ENCODE data around the gene TTC39C.

Gene TTC39C

GRCh38 chr18:24083550-24083949 is 69.0 kb downstream of the TTC39C start:
- H3K4me2 ChIP-seq (ENCODE audit: low read length): no peak overlapping the region
- H3K79me2 ChIP-seq (ENCODE audit: low read length): 0 out of 2 replicates have a peak, but pooled peaks cover 2% of the 10 kb centered on the region
- H3K27me3 ChIP-seq (ENCODE audit: low read depth, low read length): no peaks in the 10 kb centered on the region
- H3K9ac ChIP-seq (ENCODE audit: low read length): no peak overlapping the region
- H3K4me1 ChIP-seq (ENCODE audit: low read length): no peaks in the 10 kb centered on the region
- no peak overlapping the region for H3K4me3 ChIP-seq (ENCODE audit: low read length)
- no peaks in the 10 kb centered on the region for H3K9me3 ChIP-seq (ENCODE audit: insufficient read depth, low read length)
- no peaks in the 10 kb centered on the region for H4K20me1 ChIP-seq (ENCODE audit: insufficient read depth, low read length)
- H2AFZ ChIP-seq (ENCODE audit: low read depth, low read length): no peak overlapping the region
- TF ChIP-seq CTCF (IDR thresholded peaks at IDR 0.05; ENCODE audit: low read depth, low read length): no peak
- no peak overlapping the region for H3K27ac ChIP-seq (ENCODE audit: low read length)
- peaks cover 29% of the 10 kb centered on the region for H3K36me3 ChIP-seq (replicated peaks; ENCODE audit: low read depth, low read length)

- no peaks in the 10 kb centered on the region for H3K9me3 ChIP-seq (ENCODE audit: insufficient read depth, low read length)
- H3K79me2 ChIP-seq (ENCODE audit: low read length): 0 out of 2 replicates have a peak, but pooled peaks cover 4% of the 10 kb centered on the region
- H3K4me1 ChIP-seq (ENCODE audit: low read length): no peaks in the 10 kb centered on the region
- no peak overlapping the region for H3K4me3 ChIP-seq (ENCODE audit: low read length)
- H4K20me1 ChIP-seq (ENCODE audit: insufficient read depth, low read length): no peaks in the 10 kb centered on the region
- no peak overlapping the region for H3K4me2 ChIP-seq (ENCODE audit: low read length)
- no peaks in the 10 kb centered on the region for H3K27me3 ChIP-seq (ENCODE audit: low read depth, low read length)
- TF ChIP-seq EZH2phosphoT487 (IDR thresholded peaks at IDR 0.05; ENCODE audit: low read depth) (no peak), CTCF (IDR thresholded peaks at IDR 0.05; ENCODE audit: low read depth, low read length) (no peak)
- no peak overlapping the region for H2AFZ ChIP-seq (ENCODE audit: low read depth, low read length)
- H3K36me3 ChIP-seq (replicated peaks; ENCODE audit: low read depth, low read length): peaks cover 24% of the 10 kb centered on the region
- H3K27ac ChIP-seq (ENCODE audit: low read length): no peak overlapping the region
- H3K9ac ChIP-seq (ENCODE audit: low read length): no peak overlapping the region
Measured at GRCh38 chr18:24086082-24086481, 71.5 kb downstream of the TTC39C start.

- Histone ChIP-seq H3K4me3 (ENCODE audit: low read length) (no peak overlapping the region), H3K9me3 (ENCODE audit: insufficient read depth, low read length) (no peaks in the 10 kb centered on the region), H3K27ac (ENCODE audit: low read length) (no peak overlapping the region), H4K20me1 (ENCODE audit: insufficient read depth, low read length) (no peaks in the 10 kb centered on the region), H3K9ac (ENCODE audit: low read length) (no peak overlapping the region), H3K4me2 (ENCODE audit: low read length) (no peak overlapping the region), H3K4me1 (ENCODE audit: low read length) (no peaks in the 10 kb centered on the region), H2AFZ (ENCODE audit: low read depth, low read length) (no peak overlapping the region), H3K27me3 (ENCODE audit: low read depth, low read length) (no peaks in the 10 kb centered on the region), H3K36me3 (replicated peaks; ENCODE audit: low read depth, low read length) (peaks cover 18% of the 10 kb centered on the region), H3K79me2 (ENCODE audit: low read length) (0 out of 2 replicates have a peak, but pooled peaks cover 4% of the 10 kb centered on the region)
- TF ChIP-seq EZH2phosphoT487 (IDR thresholded peaks at IDR 0.05; ENCODE audit: low read depth): no peak
- TF ChIP-seq CTCF (IDR thresholded peaks at IDR 0.05; ENCODE audit: low read depth, low read length): no peak
Measured at GRCh38 chr18:24089076-24089475, 74.5 kb downstream of the TTC39C start.

GRCh38 chr18:24089515-24090337 is 75.2 kb downstream of the TTC39C start:
- peaks cover 24% of the 10 kb centered on the region for H3K36me3 ChIP-seq (replicated peaks; ENCODE audit: low read depth, low read length)

More at GRCh38 chr18:24089515-24090337, 75.2 kb downstream of the TTC39C start:
- 0 out of 2 replicates have a peak, but pooled peaks cover 4% of the 10 kb centered on the region for H3K79me2 ChIP-seq (ENCODE audit: low read length)
- H3K4me3 ChIP-seq (ENCODE audit: low read length): no peak overlapping the region
- H3K27me3 ChIP-seq (ENCODE audit: low read depth, low read length): no peaks in the 10 kb centered on the region
- H2AFZ ChIP-seq (ENCODE audit: low read depth, low read length): no peak overlapping the region
- no peaks in the 10 kb centered on the region for H3K4me1 ChIP-seq (ENCODE audit: low read length)
- no peak overlapping the region for H3K4me2 ChIP-seq (ENCODE audit: low read length)
- no peak overlapping the region for H3K27ac ChIP-seq (ENCODE audit: low read length)
- no peak overlapping the region for H3K9ac ChIP-seq (ENCODE audit: low read length)
- H4K20me1 ChIP-seq (ENCODE audit: insufficient read depth, low read length): no peaks in the 10 kb centered on the region
- no peak for TF ChIP-seq CTCF (IDR thresholded peaks at IDR 0.05; ENCODE audit: low read depth, low read length)
- TF ChIP-seq EZH2phosphoT487 (IDR thresholded peaks at IDR 0.05; ENCODE audit: low read depth): no peak
- H3K9me3 ChIP-seq (ENCODE audit: insufficient read depth, low read length): no peaks in the 10 kb centered on the region
